ENCODE data around the gene SLC17A7.

Gene SLC17A7

GRCh38 chr19:49453757-49454240 is 12.5 kb upstream of the SLC17A7 start:
- Histone ChIP-seq H3F3A (ENCODE audit: control insufficient read depth, insufficient read depth) (peaks cover 11% of the 10 kb centered on the region), H3K79me2 (ENCODE audit: control insufficient read depth, low read length) (peaks cover 71% of the 10 kb centered on the region), H3K36me3 (ENCODE audit: control insufficient read depth, low read length) (peaks cover 44% of the 10 kb centered on the region), H3K4me3 (ENCODE audit: low read length) (peak overlapping the region; percentile 99), H3K9me3 (ENCODE audit: control insufficient read depth, insufficient read depth, low read length) (no peaks in the 10 kb centered on the region), H3K27me3 (ENCODE audit: control insufficient read depth, low read length) (no peaks in the 10 kb centered on the region), H3K4me2 (ENCODE audit: low read length) (peak overlapping the region; percentile 93), H3K9me2 (replicated peaks; ENCODE audit: control insufficient read depth, low read length) (no peaks in the 10 kb centered on the region), H3K27ac (ENCODE audit: low read depth, low read length) (peak overlapping the region; percentile 94), H4K20me1 (ENCODE audit: control insufficient read depth, insufficient read depth, low read depth, low read length) (no peaks in the 10 kb centered on the region; the same call in 1 of the 2 replicates), H3K4me1 (ENCODE audit: control insufficient read depth, low read length) (peaks cover 24% of the 10 kb centered on the region)
- TF ChIP-seq CTCF (IDR thresholded peaks at IDR 0.05; ENCODE audit: low read depth, low read length, poor library complexity, severe bottlenecking) (no peak), EZH2phosphoT487 (IDR thresholded peaks at IDR 0.05; ENCODE audit: borderline replicate concordance, low read length) (no peak)

- peaks cover 68% of the 10 kb centered on the region for H3K79me2 ChIP-seq (ENCODE audit: control insufficient read depth, low read length)
- H3K4me3 ChIP-seq (ENCODE audit: low read length): peak within 1 kb of the TSS; percentile 99
- no peaks in the 10 kb centered on the region for H3K9me2 ChIP-seq (replicated peaks; ENCODE audit: control insufficient read depth, low read length)
- H3K4me2 ChIP-seq (ENCODE audit: low read length): peak within 1 kb of the TSS; percentile 93
- H3K4me1 ChIP-seq (ENCODE audit: control insufficient read depth, low read length): peaks cover 24% of the 10 kb centered on the region
- peaks cover 44% of the 10 kb centered on the region for H3K36me3 ChIP-seq (ENCODE audit: control insufficient read depth, low read length)
- H3F3A ChIP-seq (ENCODE audit: control insufficient read depth, insufficient read depth): peaks cover 11% of the 10 kb centered on the region
- no peaks in the 10 kb centered on the region; the same call in 1 of the 2 replicates for H4K20me1 ChIP-seq (ENCODE audit: control insufficient read depth, insufficient read depth, low read depth, low read length)
- no peak for TF ChIP-seq CTCF (IDR thresholded peaks at IDR 0.05; ENCODE audit: low read depth, low read length, poor library complexity, severe bottlenecking)
- no peak for TF ChIP-seq EZH2phosphoT487 (IDR thresholded peaks at IDR 0.05; ENCODE audit: borderline replicate concordance, low read length)
- no peaks in the 10 kb centered on the region for H3K9me3 ChIP-seq (ENCODE audit: control insufficient read depth, insufficient read depth, low read length)
- no peaks in the 10 kb centered on the region for H3K27me3 ChIP-seq (ENCODE audit: control insufficient read depth, low read length)
- peak within 1 kb of the TSS; percentile 94 for H3K27ac ChIP-seq (ENCODE audit: low read depth, low read length)
Observed at GRCh38 chr19:49453013-49453756, 11.9 kb upstream of the SLC17A7 start, which contains the start of gene ALDH16A1. TSS of gene ALDH16A1 (plus strand) at chr19:49453225. CDS start at chr19:49453332, 107 bp downstream.

- Histone ChIP-seq H3K4me3 (ENCODE audit: low read length) (peak within 1 kb of the TSS; percentile 99), H3K9me2 (replicated peaks; ENCODE audit: control insufficient read depth, low read length) (no peaks in the 10 kb centered on the region), H3K79me2 (ENCODE audit: control insufficient read depth, low read length) (peaks cover 64% of the 10 kb centered on the region), H3K27ac (ENCODE audit: low read depth, low read length) (peak within 1 kb of the TSS; percentile 94), H3K27me3 (ENCODE audit: control insufficient read depth, low read length) (no peaks in the 10 kb centered on the region), H3K36me3 (ENCODE audit: control insufficient read depth, low read length) (peaks cover 59% of the 10 kb centered on the region), H3F3A (ENCODE audit: control insufficient read depth, insufficient read depth) (peaks cover 11% of the 10 kb centered on the region), H3K4me2 (ENCODE audit: low read length) (peak within 1 kb of the TSS; percentile 93), H4K20me1 (ENCODE audit: control insufficient read depth, insufficient read depth, low read depth, low read length) (no peaks in the 10 kb centered on the region; the same call in 1 of the 2 replicates), H3K9me3 (ENCODE audit: control insufficient read depth, insufficient read depth, low read length) (no peaks in the 10 kb centered on the region), H3K4me1 (ENCODE audit: control insufficient read depth, low read length) (peaks cover 27% of the 10 kb centered on the region)
- TF ChIP-seq EZH2phosphoT487 (IDR thresholded peaks at IDR 0.05; ENCODE audit: borderline replicate concordance, low read length) (no peak), CTCF (IDR thresholded peaks at IDR 0.05; ENCODE audit: low read depth, low read length, poor library complexity, severe bottlenecking) (no peak)
Observed at GRCh38 chr19:49451430-49452181, 10.3 kb upstream of the SLC17A7 start, which contains the start of gene PIH1D1. TSS of gene PIH1D1 (minus strand) at chr19:49451814. CDS start at chr19:49451574, 240 bp downstream.
